Osteoblast (primary cell): ENCODE measurements around the gene SORCS2. TPM values are rescaled to one million over a fixed set of nuclear protein-coding genes. Genes with fewer than 3 reads are reported as not detected.

Source experiments
- DNase-seq: peaks from one replicate; pipeline ENCODE4 v3.0.0; 2011; ENCODE audit warnings: low spot score, mixed read lengths; ENCODE audit not compliant: insufficient read length; ENCODE audit errors: missing footprints
- H2AFZ ChIP-seq: 2 replicates; pipeline ENCODE4 v1.6.0; 2011; ENCODE audit warnings: mild to moderate bottlenecking, low read length
- H3K27ac ChIP-seq: 2 replicates; pipeline ENCODE4 v1.5.1; 2011; ENCODE audit warnings: mild to moderate bottlenecking, low read depth, low read length, moderate library complexity
- H3K27me3 ChIP-seq: 2 replicates; pipeline ENCODE4 v1.6.0; 2012; ENCODE audit warnings: mild to moderate bottlenecking, control low read depth, inconsistent platforms, low read length, moderate library complexity; ENCODE audit not compliant: insufficient read depth
- H3K36me3 ChIP-seq: 2 replicates; pipeline ENCODE4 v1.5.1; 2011; ENCODE audit warnings: mild to moderate bottlenecking, low read length, control low read depth, moderate library complexity; ENCODE audit not compliant: insufficient read depth
- H3K4me1 ChIP-seq: 2 replicates; pipeline ENCODE4 v1.5.1; 2011; ENCODE audit warnings: mild to moderate bottlenecking, low read length, control low read depth, moderate library complexity; ENCODE audit not compliant: insufficient read depth
- H3K4me2 ChIP-seq: 2 replicates; pipeline ENCODE4 v1.6.0; 2011; ENCODE audit warnings: mild to moderate bottlenecking, low read length; ENCODE audit not compliant: insufficient read depth
- H3K4me3 ChIP-seq: fragments of 200-600 bp; sonication (generic); 3 replicates; pipeline ENCODE4 v1.5.1; 2012; ENCODE audit warnings: mild to moderate bottlenecking, low read length, inconsistent platforms; ENCODE audit not compliant: insufficient read depth
- H3K79me2 ChIP-seq: 2 replicates; pipeline ENCODE4 v1.6.0; 2012; ENCODE audit warnings: mild to moderate bottlenecking, low read length, control low read depth, inconsistent platforms; ENCODE audit not compliant: insufficient read depth
- H3K9me3 ChIP-seq: 2 replicates; pipeline ENCODE4 v1.5.1; 2011; ENCODE audit warnings: low read depth, low read length, control low read depth
- H4K20me1 ChIP-seq: 2 replicates; pipeline ENCODE4 v1.6.0; 2012; ENCODE audit warnings: mild to moderate bottlenecking, low read length, control low read depth; ENCODE audit not compliant: insufficient read depth
- CTCF ChIP-seq: IDR thresholded peaks from 2 replicates; pipeline ENCODE4 v1.5.1; 2011; ENCODE audit warnings: mild to moderate bottlenecking, low read depth, low read length, moderate library complexity; ENCODE audit errors: extremely low read depth
- total RNA-seq: library from RNA; depleted of rRNA; stranded (reverse); fragments of >200 nt; gene quantifications from 2 replicates; pipeline ENCODE4 v1.2.3, GENCODE V29; 2012

Gene SORCS2
- total RNA-seq, 1 donor, result 9.0 TPM

GRCh38 chr4:7739077-7739917 lies 547.0 kb downstream of the SORCS2 start:
- no peak overlapping the region for H3K27ac ChIP-seq
- TF ChIP-seq CTCF, result no peak
- no peaks in the 10 kb centered on the region for H3K27me3 ChIP-seq

GRCh38 chr4:7739918-7740865 lies 547.9 kb downstream of the SORCS2 start:
- Histone ChIP-seq H3K9me3 (no peaks in the 10 kb centered on the region), H3K4me1 (no peaks in the 10 kb centered on the region), H2AFZ (no peak overlapping the region), H3K4me2 (no peak overlapping the region), H3K27me3 (no peaks in the 10 kb centered on the region), H3K79me2 (no peaks in the 10 kb centered on the region), H4K20me1 (no peaks in the 10 kb centered on the region), H3K27ac (no peak overlapping the region), H3K4me3 (no peak overlapping the region), H3K36me3 (no peaks in the 10 kb centered on the region)
- TF ChIP-seq CTCF, result no peak
- no peak for DNase-seq

More at GRCh38 chr4:7739077-7739917, 547.0 kb downstream of the SORCS2 start:
- no peak for DNase-seq
- H3K4me1 ChIP-seq, result no peaks in the 10 kb centered on the region
- H3K4me3 ChIP-seq, result no peak overlapping the region
- H3K36me3 ChIP-seq, result no peaks in the 10 kb centered on the region
- no peak overlapping the region for H2AFZ ChIP-seq
- no peaks in the 10 kb centered on the region for H3K9me3 ChIP-seq
- H3K4me2 ChIP-seq, result no peak overlapping the region
- H4K20me1 ChIP-seq, result no peaks in the 10 kb centered on the region
- no peaks in the 10 kb centered on the region for H3K79me2 ChIP-seq

DNA sequence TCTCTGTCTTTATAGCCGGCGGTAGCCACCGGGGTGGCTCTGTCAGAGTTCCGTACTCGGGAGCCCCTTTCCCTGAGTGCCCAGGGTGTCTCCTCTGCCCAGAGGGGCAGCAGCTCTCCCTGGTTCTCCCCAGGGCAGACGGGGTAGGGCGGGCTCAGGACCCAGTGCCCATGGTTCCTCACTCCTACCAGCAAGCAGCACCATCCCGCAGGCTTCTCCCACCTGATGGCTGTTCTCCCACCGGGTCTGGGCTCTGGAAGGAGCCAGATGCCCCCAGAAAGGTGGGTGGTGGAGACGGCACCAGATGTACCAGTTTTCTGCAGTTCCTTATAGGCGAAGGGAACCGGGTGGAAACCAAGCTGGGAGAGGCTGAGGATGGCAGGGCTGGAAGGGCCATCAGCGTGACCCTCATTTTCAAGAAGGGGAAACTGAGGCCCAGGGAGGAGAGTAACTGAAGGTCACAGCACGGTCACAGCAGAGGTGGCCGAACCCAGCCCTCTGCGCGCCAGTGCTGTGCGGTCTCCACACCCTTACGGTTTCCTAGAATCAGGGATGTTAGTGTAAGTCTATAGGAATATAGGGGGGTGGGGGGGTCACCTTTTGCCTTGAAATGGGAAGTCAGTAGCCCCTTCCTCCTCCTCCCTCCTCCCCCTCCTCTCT lies 548.7 kb downstream of the SORCS2 start:
- no peak for DNase-seq
- no peaks in the 10 kb centered on the region for H3K36me3 ChIP-seq
- no peaks in the 10 kb centered on the region for H3K79me2 ChIP-seq
- no peak overlapping the region for H2AFZ ChIP-seq
- no peaks in the 10 kb centered on the region for H4K20me1 ChIP-seq
- TF ChIP-seq CTCF, result no peak
- no peaks in the 10 kb centered on the region for H3K9me3 ChIP-seq
- H3K27ac ChIP-seq, result no peak overlapping the region
- no peaks in the 10 kb centered on the region for H3K27me3 ChIP-seq
- H3K4me2 ChIP-seq, result no peak overlapping the region
- H3K4me1 ChIP-seq, result no peaks in the 10 kb centered on the region
- H3K4me3 ChIP-seq, result no peak overlapping the region
